HS-27A (cell line): ENCODE measurements around the gene RGS4.

Experiments
- DNase-seq: peaks from one replicate; pipeline ENCODE4 v3.0.0-alpha.2; 2012; ENCODE audit warnings: low read depth, missing footprints

RGS4 gene

GRCh38 chr1:163069142-163069541 lies at the start of gene RGS4:
Gene RGS4, plus strand, starts transcription at chr1:163069361. Its CDS starts 124 bp downstream, at chr1:163069485.
- peak; percentile 92 for DNase-seq

- no peak for DNase-seq
Measured at GRCh38 chr1:163022129-163022528, 47.0 kb upstream of the RGS4 start.

- no peak for DNase-seq
Measured at GRCh38 chr1:163027610-163028009, 41.6 kb upstream of the RGS4 start.

- no peak for DNase-seq
Measured at GRCh38 chr1:163029901-163030300, 39.3 kb upstream of the RGS4 start.

- peak; percentile 90 for DNase-seq
Measured at GRCh38 chr1:163035446-163036249, 33.5 kb upstream of the RGS4 start.

- no peak for DNase-seq
Measured at GRCh38 chr1:163036671-163037070, 32.5 kb upstream of the RGS4 start.

GRCh38 chr1:163038928-163039706 lies 30.0 kb upstream of the RGS4 start:
- DNase-seq: no peak

- no peak for DNase-seq
Measured at GRCh38 chr1:163039707-163040093, 29.5 kb upstream of the RGS4 start.

GRCh38 chr1:163046071-163046470 lies 23.1 kb upstream of the RGS4 start:
- DNase-seq: no peak

GRCh38 chr1:163047951-163048659 lies 21.1 kb upstream of the RGS4 start:
- DNase-seq: no peak

- DNase-seq: no peak
Measured at GRCh38 chr1:163048869-163049268, 20.3 kb upstream of the RGS4 start.

- DNase-seq: no peak
Measured at GRCh38 chr1:163049296-163049695, 19.9 kb upstream of the RGS4 start.

GRCh38 chr1:163050496-163050895 lies 18.7 kb upstream of the RGS4 start:
- no peak for DNase-seq

- DNase-seq: no peak
Measured at GRCh38 chr1:163054181-163054591, 15.0 kb upstream of the RGS4 start.

GRCh38 chr1:163055005-163055404 lies 14.2 kb upstream of the RGS4 start:
- DNase-seq: no peak

- DNase-seq: no peak
Measured at GRCh38 chr1:163055531-163055930, 13.6 kb upstream of the RGS4 start.

GRCh38 chr1:163056831-163057230 lies 12.3 kb upstream of the RGS4 start:
- DNase-seq: no peak

GRCh38 chr1:163060343-163061007 lies 8.7 kb upstream of the RGS4 start:
- DNase-seq: no peak

GRCh38 chr1:163063143-163063542 lies 6.0 kb upstream of the RGS4 start:
- no peak for DNase-seq

GRCh38 chr1:163063610-163064009 lies 5.6 kb upstream of the RGS4 start:
- no peak for DNase-seq

GRCh38 chr1:163066168-163066567 lies 3.0 kb upstream of the RGS4 start:
- DNase-seq: no peak

- no peak for DNase-seq
Measured at GRCh38 chr1:163066686-163067085, 2.5 kb upstream of the RGS4 start.
